Measurements from ENCODE around the gene MAN1A1. TPM values are rescaled to one million over a fixed set of nuclear protein-coding genes. Genes with fewer than 3 reads are reported as not detected.
A peak's percentile ranks its signal among the peaks of the same experiment; 100 is the strongest.

MAN1A1 gene
- polyA plus RNA-seq, 3 donors = 11.0 to 20.4 (median 16.1) TPM

GRCh38 chr6:119200512-119201175, 148.9 kb downstream of the MAN1A1 start:
- H3K36me3 Mint-ChIP-seq = peaks cover 39 to 41% of the 10 kb centered on the region in 2 donors
- no peak overlapping the region for H3K4me3 Mint-ChIP-seq
- no peak for DNase-seq

DNA sequence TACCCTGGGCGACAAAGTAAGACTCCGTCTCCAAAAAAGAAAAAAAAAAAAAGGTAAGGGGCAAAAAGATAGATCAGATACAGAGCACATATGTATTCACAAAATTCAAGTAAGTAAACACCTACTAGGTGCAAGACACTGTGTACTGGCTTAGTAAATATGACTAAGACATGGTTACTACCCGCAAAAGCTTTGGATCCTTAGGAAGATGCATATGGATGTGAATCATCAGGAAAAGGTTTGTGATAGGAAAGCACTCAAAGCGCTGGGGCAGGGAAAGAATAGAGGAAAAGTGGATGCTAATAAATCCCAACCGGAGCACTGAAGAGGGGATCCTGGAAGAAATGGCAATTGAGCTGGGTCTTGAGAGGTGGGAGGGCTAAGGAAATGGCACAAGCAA, 152.3 kb downstream of the MAN1A1 start:
- H4K20me1 ChIP-seq (ENCODE audit: insufficient read depth, low read length) = no peaks in the 10 kb centered on the region
- Mint-ChIP-seq H3K4me1 (no peaks in the 10 kb centered on the region), H3K36me3 (peaks cover 39 to 42% of the 10 kb centered on the region in 2 donors), H3K9me3 (no peaks in the 10 kb centered on the region), H3K27ac (peak overlapping the region in 2 of 7 donors; percentile 52 to 70), H3K27me3 (ENCODE audit: low read depth in 3 of 3) (peaks cover 0 to 3% (median 0%) of the 10 kb centered on the region in 3 donors), H3K4me3 (no peak overlapping the region)
- H3K36me3 ChIP-seq (replicated peaks in 1 of 2; ENCODE audit: control insufficient read depth in 1 of 2, insufficient read depth in 2 of 2, low read length in 2 of 2) = peaks cover 14 to 53% of the 10 kb centered on the region in 2 donors
- H3K4me3 ChIP-seq (replicated peaks in 1 of 3; ENCODE audit: low read depth in 2 of 3, low read length in 3 of 3) = no peak overlapping the region
- no peaks in the 10 kb centered on the region for H3K79me2 ChIP-seq (ENCODE audit: insufficient read depth, low read length)
- TF ChIP-seq, protein P1, sequence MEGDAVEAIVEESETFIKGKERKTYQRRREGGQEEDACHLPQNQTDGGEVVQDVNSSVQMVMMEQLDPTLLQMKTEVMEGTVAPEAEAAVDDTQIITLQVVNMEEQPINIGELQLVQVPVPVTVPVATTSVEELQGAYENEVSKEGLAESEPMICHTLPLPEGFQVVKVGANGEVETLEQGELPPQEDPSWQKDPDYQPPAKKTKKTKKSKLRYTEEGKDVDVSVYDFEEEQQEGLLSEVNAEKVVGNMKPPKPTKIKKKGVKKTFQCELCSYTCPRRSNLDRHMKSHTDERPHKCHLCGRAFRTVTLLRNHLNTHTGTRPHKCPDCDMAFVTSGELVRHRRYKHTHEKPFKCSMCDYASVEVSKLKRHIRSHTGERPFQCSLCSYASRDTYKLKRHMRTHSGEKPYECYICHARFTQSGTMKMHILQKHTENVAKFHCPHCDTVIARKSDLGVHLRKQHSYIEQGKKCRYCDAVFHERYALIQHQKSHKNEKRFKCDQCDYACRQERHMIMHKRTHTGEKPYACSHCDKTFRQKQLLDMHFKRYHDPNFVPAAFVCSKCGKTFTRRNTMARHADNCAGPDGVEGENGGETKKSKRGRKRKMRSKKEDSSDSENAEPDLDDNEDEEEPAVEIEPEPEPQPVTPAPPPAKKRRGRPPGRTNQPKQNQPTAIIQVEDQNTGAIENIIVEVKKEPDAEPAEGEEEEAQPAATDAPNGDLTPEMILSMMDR (IDR thresholded peaks at IDR 0.05) = no peak
- no peaks in the 10 kb centered on the region for H3K27me3 ChIP-seq (ENCODE audit: control insufficient read depth in 2 of 2, insufficient read depth in 2 of 2, low read length in 2 of 2)
- 97% methylated on average over 3 of the region's 5 CpGs for WGBS (ENCODE audit: insufficient coverage)
- intact Hi-C loops (cut with micrococcal nuclease) = no loop called here
- H3K4me2 ChIP-seq (replicated peaks; ENCODE audit: extremely low read depth, low read length, poor library complexity, severe bottlenecking) = no peak overlapping the region
- no peak overlapping the region for H3K9ac ChIP-seq (ENCODE audit: insufficient read depth, low read length, poor library complexity, severe bottlenecking)
- no peak for DNase-seq
- no peaks in the 10 kb centered on the region for H3K9me3 ChIP-seq (replicated peaks in 1 of 2; ENCODE audit: control insufficient read depth in 1 of 2, insufficient read depth in 1 of 2, low read length in 2 of 2)
- H3K27ac ChIP-seq (ENCODE audit: low read depth in 1 of 2, low read length in 2 of 2) = no peak overlapping the region
- H2AFZ ChIP-seq (ENCODE audit: insufficient read depth, low read depth, low read length, poor library complexity, severe bottlenecking) = no peak overlapping the region
- no peaks in the 10 kb centered on the region for H3K4me1 ChIP-seq (ENCODE audit: control insufficient read depth in 1 of 2, insufficient read depth in 2 of 2, low read length in 2 of 2)

More at GRCh38 chr6:119200512-119201175, 148.9 kb downstream of the MAN1A1 start:
- Histone ChIP-seq H3K4me1 (ENCODE audit: control insufficient read depth in 1 of 2, insufficient read depth in 2 of 2, low read length in 2 of 2) (no peaks in the 10 kb centered on the region), H3K4me3 (replicated peaks in 1 of 3; ENCODE audit: low read depth in 2 of 3, low read length in 3 of 3) (no peak overlapping the region), H2AFZ (ENCODE audit: insufficient read depth, low read depth, low read length, poor library complexity, severe bottlenecking) (no peak overlapping the region), H3K27ac (ENCODE audit: low read depth in 1 of 2, low read length in 2 of 2) (no peak overlapping the region), H3K9ac (ENCODE audit: insufficient read depth, low read length, poor library complexity, severe bottlenecking) (no peak overlapping the region), H3K36me3 (replicated peaks in 1 of 2; ENCODE audit: control insufficient read depth in 1 of 2, insufficient read depth in 2 of 2, low read length in 2 of 2) (peaks cover 19 to 56% of the 10 kb centered on the region in 2 donors), H3K9me3 (replicated peaks in 1 of 2; ENCODE audit: control insufficient read depth in 1 of 2, insufficient read depth in 1 of 2, low read length in 2 of 2) (no peaks in the 10 kb centered on the region), H3K27me3 (ENCODE audit: control insufficient read depth in 2 of 2, insufficient read depth in 2 of 2, low read length in 2 of 2) (no peaks in the 10 kb centered on the region), H4K20me1 (ENCODE audit: insufficient read depth, low read length) (no peaks in the 10 kb centered on the region), H3K79me2 (ENCODE audit: insufficient read depth, low read length) (no peaks in the 10 kb centered on the region), H3K4me2 (replicated peaks; ENCODE audit: extremely low read depth, low read length, poor library complexity, severe bottlenecking) (no peak overlapping the region)
- H3K9me3 Mint-ChIP-seq = no peaks in the 10 kb centered on the region
- 80% methylated on average over 1 of the region's 1 CpG for WGBS (ENCODE audit: insufficient coverage)
- H3K4me1 Mint-ChIP-seq = no peaks in the 10 kb centered on the region
- no peaks in the 10 kb centered on the region for H3K27me3 Mint-ChIP-seq (ENCODE audit: low read depth in 3 of 3)
- intact Hi-C loops (cut with micrococcal nuclease) = no loop called here
- no peak overlapping the region for H3K27ac Mint-ChIP-seq
- TF ChIP-seq, protein P1 (IDR thresholded peaks at IDR 0.05) = no peak

Data from CD14-positive monocyte (primary cell).